Activated naive CD4-positive, alpha-beta T cell treated with anti-CD3 and anti-CD28 coated beads, Interleukin-2, amount 50 U/mL, for 72 hours (primary cell): ENCODE results near the gene PTPRG. TPM values are rescaled to one million over a fixed set of nuclear protein-coding genes. Genes with fewer than 3 reads are reported as not detected.
"Not testable (repeated sequence)": the region's sequence is repeated elsewhere in the genome, so short reads cannot be mapped to it uniquely, and the experiment has no call there.

Experiments
- ATAC-seq, 2 donors: fragments of 150-1000 bp; cut with Tn5 transposase; 2 replicates each; pipeline ENCODE4 v1.10.0; 2021; ENCODE audit warnings: mild to moderate bottlenecking in 2 of 2, moderate library complexity in 2 of 2
- DNase-seq, 2 donors: peaks; one replicate each; pipeline ENCODE4 v3.0.0; 2021 to 2022; ENCODE audit warnings: low spot score in 2 of 2
- H3K27ac Mint-ChIP-seq, 2 donors: one replicate each; pipeline ENCODE4 v1.8.0; 2022; ENCODE audit warnings: mild to moderate bottlenecking in 2 of 2, mixed read lengths in 2 of 2
- H3K36me3 Mint-ChIP-seq, 2 donors: one replicate each; pipeline ENCODE4 v1.8.0; 2022; ENCODE audit warnings: mixed read lengths in 2 of 2
- H3K9me3 Mint-ChIP-seq, 2 donors: one replicate each; pipeline ENCODE4 v1.8.0; 2022; ENCODE audit warnings: mixed read lengths in 2 of 2
- total RNA-seq, 2 donors: library from RNA; stranded (reverse); gene quantifications; one replicate each; pipeline ENCODE4 v1.2.3, GENCODE V29; 2022

PTPRG gene
- total RNA-seq, 2 donors from 2014 or later, result 0.11 to 0.45 TPM

DNA sequence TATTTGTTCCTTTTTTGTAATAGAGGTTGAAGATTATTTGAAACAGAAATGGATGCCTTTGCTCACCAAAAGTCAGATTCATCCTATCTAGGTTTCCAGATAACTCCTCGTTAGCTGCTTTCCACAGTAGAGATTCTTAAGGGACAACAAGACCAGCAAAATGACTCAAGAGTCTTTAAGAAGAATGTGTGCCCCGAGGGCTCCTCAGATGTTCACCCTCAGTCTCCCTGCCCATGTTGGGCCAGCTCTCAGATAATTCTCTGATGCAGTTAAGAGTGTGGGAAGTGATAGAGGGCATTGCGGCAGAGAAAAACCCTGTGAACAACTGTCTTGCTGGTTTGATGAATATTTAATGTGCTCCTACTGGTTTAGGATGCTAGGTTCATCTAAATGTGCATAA lies 251.1 kb downstream of the PTPRG start:
- H3K36me3 Mint-ChIP-seq, result no peaks in the 10 kb centered on the region
- DNase-seq, result no peak

GRCh38 chr3:61813636-61814035 lies 252.3 kb downstream of the PTPRG start:
- H3K9me3 Mint-ChIP-seq, result no peaks in the 10 kb centered on the region
- no peaks in the 10 kb centered on the region for H3K36me3 Mint-ChIP-seq
- H3K27ac Mint-ChIP-seq, result no peak overlapping the region
- ATAC-seq (no peak), DNase-seq (no peak)

More for the DNA sequence above, 251.1 kb downstream of the PTPRG start:
- no peak for ATAC-seq
- Mint-ChIP-seq H3K27ac (no peak overlapping the region), H3K9me3 (no peaks in the 10 kb centered on the region)

GRCh38 chr3:61814674-61815073 lies 253.3 kb downstream of the PTPRG start:
- no peak for DNase-seq
- Mint-ChIP-seq H3K9me3 (no peaks in the 10 kb centered on the region), H3K27ac (no peak overlapping the region), H3K36me3 (no peaks in the 10 kb centered on the region)
- no peak for ATAC-seq

- not testable (repeated sequence) for ATAC-seq, H3K36me3 Mint-ChIP-seq, H3K27ac Mint-ChIP-seq, H3K9me3 Mint-ChIP-seq, DNase-seq
Observed at GRCh38 chr3:61816304-61816703, 254.9 kb downstream of the PTPRG start.

DNA sequence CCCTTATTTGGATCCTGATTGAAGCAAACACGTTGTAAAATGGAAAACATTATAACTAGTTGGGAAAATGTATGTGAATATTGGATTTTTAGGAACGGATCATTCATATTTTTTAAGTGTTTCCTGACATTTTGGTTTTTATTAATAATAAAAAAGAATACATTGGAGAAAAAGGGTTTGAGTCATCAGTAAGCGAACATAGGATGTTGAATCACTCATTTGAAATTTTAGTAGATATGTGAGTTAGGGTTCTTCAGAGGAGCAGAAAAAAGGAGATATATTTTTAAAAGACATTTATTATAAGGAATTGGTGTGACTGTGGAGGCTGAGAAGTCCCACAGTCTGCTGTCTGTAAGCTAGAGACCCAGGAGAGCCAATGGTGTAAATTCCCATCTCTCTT lies 258.5 kb downstream of the PTPRG start:
- Mint-ChIP-seq H3K36me3 (no peaks in the 10 kb centered on the region), H3K27ac (no peak overlapping the region), H3K9me3 (no peaks in the 10 kb centered on the region)
- no peak for DNase-seq
- no peak for ATAC-seq

- H3K9me3 Mint-ChIP-seq, result no peaks in the 10 kb centered on the region
- DNase-seq, result no peak
- H3K36me3 Mint-ChIP-seq, result no peaks in the 10 kb centered on the region
- H3K27ac Mint-ChIP-seq, result no peak overlapping the region
- ATAC-seq, result no peak
Observed at GRCh38 chr3:61820306-61820992, 259.1 kb downstream of the PTPRG start.

DNA sequence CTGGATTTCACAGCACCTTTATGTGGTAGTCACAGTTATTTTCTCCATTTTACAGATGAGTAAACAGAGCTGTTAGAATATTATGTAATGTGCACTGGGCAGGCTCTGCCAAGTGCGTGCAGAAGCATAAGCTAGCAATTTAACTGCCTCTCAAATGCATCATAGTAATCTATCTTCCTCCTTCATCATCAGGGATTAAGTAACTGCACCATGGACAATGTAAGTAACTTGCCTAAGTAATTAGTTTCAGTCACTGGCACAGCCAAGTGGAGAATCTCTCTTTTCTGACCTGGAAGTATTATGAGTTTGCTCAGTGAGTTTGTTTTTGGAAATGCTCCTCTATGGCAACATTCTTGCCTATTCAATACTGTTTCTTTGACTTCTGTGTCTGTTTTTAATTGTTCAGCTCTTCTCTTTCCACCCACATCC lies 260.5 kb downstream of the PTPRG start:
- H3K9me3 Mint-ChIP-seq, result no peaks in the 10 kb centered on the region
- no peak overlapping the region for H3K27ac Mint-ChIP-seq
- no peak for DNase-seq
- no peak for ATAC-seq
- H3K36me3 Mint-ChIP-seq, result no peaks in the 10 kb centered on the region

GRCh38 chr3:61822588-61822987 lies 261.2 kb downstream of the PTPRG start:
- Mint-ChIP-seq H3K9me3 (no peaks in the 10 kb centered on the region), H3K36me3 (no peaks in the 10 kb centered on the region), H3K27ac (no peak overlapping the region)
- ATAC-seq (no peak), DNase-seq (no peak)

DNA sequence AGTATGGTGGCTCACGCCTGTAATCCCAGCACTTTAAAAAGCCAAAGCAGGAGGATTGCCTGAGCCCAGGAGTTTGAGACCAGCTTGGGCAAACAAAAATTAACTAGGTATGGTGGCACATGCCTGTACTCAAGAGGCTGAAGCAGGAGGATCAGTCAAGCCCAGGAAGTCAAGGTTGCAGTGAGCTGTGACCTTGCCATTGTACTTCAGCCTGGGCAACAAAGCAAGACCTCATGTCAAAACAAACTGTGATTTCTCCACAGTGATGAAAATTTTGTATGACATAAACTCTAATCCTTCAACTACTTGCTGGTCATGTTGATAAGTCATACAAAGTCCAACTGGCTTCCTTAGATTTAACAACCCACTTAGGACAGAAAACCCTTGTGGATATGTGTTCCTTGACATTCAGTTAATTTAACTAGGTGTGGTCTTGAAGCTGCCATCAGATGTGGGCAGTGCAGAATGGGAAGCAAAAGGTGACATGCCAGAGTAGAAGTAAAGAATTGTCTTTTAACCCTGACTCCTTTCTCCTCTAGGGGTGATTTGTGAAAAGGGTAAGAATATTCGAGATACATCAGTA lies 263.3 kb downstream of the PTPRG start:
- no peak overlapping the region for H3K27ac Mint-ChIP-seq
- H3K36me3 Mint-ChIP-seq, result no peaks in the 10 kb centered on the region
- ATAC-seq, result no peak
- no peak for DNase-seq
- no peaks in the 10 kb centered on the region for H3K9me3 Mint-ChIP-seq

- no peaks in the 10 kb centered on the region for H3K9me3 Mint-ChIP-seq
Observed at GRCh38 chr3:61826161-61826560, 264.8 kb downstream of the PTPRG start.

DNA sequence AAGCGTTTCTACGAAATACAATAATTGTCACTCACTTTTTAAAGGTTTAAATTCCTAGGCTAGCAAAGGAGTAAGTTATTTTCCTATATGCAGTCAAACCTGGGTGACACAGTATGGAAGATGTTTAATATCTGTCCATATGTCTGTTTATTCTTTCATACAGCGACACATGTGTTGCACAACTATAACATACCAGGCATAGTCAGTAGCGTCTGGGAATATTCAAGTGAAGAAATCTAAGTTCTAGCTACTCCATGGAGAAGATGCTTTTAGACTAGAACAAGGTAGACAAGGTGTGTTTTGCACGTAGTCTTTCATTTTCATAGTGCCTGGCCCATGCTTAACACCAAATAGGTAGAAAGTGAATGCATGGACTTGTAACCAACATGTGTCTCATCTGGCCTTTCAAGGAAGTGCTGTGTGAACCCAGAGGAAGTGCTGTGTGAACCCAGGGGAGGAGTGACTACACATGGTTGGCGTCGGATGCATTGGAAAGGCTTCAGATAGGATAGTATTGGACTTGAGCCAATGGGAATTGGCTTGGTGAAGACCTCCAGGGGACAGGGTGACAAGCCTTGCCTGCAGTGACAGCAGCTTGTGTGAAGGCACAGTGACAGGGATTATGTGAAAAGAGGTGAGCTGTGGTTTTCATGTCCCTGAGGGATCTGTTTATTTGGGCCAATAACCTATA lies 267.0 kb downstream of the PTPRG start:
- no peaks in the 10 kb centered on the region for H3K9me3 Mint-ChIP-seq
- H3K36me3 Mint-ChIP-seq, result no peaks in the 10 kb centered on the region
- ATAC-seq, result no peak
- no peak overlapping the region for H3K27ac Mint-ChIP-seq
- DNase-seq, result no peak

More at GRCh38 chr3:61826161-61826560, 264.8 kb downstream of the PTPRG start:
- DNase-seq (no peak), ATAC-seq (no peak)
- no peak overlapping the region for H3K27ac Mint-ChIP-seq
- no peaks in the 10 kb centered on the region for H3K36me3 Mint-ChIP-seq

DNA sequence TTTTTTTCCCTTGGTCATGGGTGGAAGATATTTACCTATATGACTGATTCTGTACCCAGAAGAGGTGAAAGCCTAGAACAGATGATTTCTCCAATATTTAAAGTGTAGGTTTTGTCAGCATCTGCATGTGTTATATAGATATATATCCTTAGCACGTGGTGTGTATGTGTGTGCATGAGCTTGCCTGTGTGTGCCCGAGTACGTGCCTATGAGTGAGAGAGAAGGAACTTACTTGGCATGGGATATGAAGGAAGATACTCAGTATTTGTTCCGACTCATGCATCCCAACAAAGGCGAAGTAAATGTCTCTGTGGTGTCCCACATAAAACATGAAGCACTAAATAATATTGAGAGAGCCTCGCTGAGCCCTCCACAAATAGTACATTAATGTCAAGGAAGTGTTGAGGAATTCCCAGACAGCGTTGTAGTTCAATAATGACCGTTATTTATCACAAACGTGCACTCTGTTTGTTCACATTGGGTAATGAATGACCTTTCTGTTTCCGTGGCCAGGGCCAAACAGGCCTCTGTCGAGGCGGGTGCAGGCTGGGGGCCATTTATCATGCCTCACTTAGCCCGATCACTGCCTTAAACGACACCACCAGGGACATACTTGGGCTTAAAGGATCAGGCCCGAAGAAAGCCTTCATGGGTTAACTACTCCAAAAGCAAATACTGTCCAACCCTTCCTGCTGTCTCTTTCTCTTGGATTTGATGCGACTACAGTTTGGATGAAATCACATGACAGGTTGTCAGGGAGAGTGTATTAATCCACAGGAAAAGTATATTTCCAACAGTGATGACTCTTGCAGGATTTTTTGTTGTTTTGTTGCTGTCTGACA lies 267.7 kb downstream of the PTPRG start:
- Mint-ChIP-seq H3K27ac (no peak overlapping the region), H3K36me3 (no peaks in the 10 kb centered on the region), H3K9me3 (no peaks in the 10 kb centered on the region)
- DNase-seq (no peak), ATAC-seq (no peak)

DNA sequence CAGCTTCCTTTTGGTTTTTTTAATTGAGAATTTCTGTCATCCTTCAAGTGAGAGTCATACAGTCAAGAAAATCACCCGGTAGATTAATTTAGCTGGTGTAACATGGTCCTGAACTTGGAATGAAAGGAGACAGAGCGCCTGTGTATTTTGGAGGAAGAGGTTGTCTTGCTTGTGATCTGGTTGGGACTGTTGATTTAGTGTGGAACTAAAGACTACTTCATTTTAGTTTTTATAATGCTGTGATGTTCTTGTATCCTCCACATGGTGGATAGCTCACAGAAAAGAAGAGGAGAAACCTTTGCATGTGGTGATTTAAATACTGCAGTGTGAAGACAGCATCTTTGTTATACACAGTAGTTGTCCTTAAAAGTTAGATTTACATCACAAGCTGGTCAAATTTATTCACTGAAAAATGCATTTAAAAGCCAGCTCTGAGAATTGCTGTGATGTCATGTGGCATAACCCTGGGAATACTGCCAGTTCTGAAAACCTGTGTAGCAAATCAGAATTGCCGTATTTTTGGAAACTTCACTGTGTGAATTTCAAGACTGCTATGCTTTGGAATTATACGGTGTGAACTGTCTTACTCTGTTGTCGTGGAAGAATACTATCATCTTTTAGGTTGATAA lies 268.5 kb downstream of the PTPRG start:
- Mint-ChIP-seq H3K9me3 (no peaks in the 10 kb centered on the region), H3K36me3 (no peaks in the 10 kb centered on the region), H3K27ac (no peak overlapping the region)
- no peak for ATAC-seq
- DNase-seq, result no peak

DNA sequence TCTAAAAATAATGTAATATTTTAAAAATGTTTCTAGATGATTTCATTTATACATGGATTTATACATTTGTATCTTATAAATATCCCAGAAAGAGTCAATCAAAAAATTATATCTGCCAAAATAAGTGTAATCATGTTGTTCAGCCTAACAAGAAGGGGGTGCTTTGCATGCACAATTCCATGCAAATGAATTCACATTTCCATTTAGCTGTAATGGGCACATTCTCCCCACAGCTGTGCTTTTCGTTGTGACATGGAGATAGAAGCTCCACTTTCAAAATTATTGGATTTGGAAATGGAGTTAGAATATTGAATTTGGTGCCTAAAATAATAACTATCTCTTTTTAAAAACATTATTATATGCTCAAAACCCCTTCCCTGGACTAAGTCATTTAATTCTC lies 270.6 kb downstream of the PTPRG start:
- Mint-ChIP-seq H3K9me3 (no peaks in the 10 kb centered on the region), H3K36me3 (no peaks in the 10 kb centered on the region), H3K27ac (no peak overlapping the region)
- ATAC-seq, result no peak
- DNase-seq, result no peak

DNA sequence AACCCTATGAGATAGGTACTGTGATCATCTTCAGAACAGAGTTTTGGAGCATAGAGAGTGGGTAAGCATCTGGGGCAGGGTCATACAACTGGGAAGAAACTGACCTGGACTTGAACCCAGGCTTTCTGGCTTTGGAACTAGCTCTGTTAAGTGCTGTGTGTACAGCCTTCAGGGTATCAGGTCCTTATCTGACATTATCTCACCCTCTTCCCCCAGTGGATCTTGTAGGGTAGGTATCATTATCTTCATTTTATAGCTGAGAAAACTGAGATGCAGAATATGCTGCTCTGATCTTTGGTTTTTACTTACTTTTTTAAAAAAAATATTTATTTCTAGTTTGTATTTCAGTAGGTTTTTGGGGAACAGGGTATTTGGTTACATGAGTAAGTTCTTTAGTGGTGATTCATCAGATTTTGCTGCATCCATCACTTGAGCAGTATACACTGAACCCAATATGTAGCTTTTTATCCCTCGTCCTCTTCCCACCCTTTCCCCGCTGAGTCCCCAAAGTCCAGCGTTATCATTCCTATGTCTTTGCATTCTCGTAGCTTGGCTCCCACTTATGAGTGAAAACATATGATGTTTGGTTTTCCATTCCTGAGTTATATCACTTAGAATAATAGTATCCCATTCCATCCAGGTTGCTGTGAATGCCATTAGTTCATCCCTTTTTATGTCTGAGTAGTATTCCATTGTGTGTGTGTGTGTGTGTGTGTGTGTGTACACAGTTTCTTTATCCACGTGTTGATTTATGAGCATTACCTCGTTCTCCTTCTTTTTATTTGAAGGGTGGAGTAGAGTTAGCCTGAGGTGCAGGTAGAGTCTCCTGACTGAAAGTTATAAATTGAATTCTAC lies 271.2 kb downstream of the PTPRG start:
- DNase-seq (no peak), ATAC-seq (no peak)
- Mint-ChIP-seq H3K27ac (no peak overlapping the region), H3K36me3 (no peaks in the 10 kb centered on the region), H3K9me3 (no peaks in the 10 kb centered on the region)

GRCh38 chr3:61839256-61839655 lies 277.9 kb downstream of the PTPRG start:
- no peak for DNase-seq
- H3K9me3 Mint-ChIP-seq, result no peaks in the 10 kb centered on the region
- no peaks in the 10 kb centered on the region for H3K36me3 Mint-ChIP-seq
- ATAC-seq, result no peak
- no peak overlapping the region for H3K27ac Mint-ChIP-seq
